NCI-H1417 (cell line): ENCODE measurements around the gene PAPOLA.

Experiments used
- DNase-seq, 3 experiments: peaks; one replicate each; lab custom pipeline; 2025; lab: John Stamatoyannopoulos, UW

PAPOLA gene

DNA sequence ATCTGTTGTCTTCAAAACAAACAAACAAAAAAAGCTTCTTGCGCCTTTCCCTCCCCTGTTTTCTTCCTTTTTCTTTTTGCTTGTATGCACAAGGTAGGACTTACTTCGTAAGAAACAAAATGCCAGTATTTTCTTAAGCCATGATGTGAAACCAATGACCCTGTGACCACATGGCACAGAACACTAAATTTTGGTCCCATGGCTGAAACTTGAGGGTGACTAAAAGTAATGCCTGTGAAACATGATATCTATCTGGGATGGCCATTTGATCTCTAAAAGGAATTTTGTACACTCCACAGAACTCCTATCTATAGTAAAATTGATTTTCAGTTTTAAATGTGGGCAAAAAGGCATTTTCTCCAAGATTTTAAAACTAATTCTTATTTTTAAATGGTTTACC lies 63.6 kb downstream of the PAPOLA start:
- no peak for DNase-seq

DNA sequence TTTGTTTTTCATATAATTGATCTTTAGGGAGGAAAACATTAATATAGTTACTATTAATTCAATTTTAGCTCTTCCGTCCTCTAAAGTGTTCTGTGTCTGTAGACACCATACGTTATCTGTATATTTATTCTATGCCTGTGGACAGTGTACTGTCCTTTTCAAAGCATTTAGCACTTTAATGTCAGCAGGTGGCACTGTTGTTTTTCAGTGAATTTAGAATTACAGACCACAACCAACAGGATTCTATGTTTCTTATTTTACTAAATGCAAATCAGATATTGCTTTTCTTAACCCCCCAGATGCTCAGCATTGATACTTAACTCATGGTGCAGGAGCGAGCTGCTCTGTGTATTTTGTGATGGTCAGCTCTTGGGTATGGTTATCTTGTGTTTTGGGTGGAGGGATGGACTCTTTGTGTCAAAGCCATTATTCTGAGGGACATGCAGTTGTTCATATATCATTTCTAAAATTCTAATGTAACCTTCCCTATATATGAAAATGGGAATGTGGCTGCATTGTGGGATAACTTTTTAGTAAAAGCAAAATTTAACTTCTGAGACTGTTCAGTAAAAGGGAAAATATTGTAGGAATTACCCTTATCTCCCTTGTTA lies 65.2 kb downstream of the PAPOLA start:
- DNase-seq: peak; percentile 16 to 76 (median 33)

GRCh38 chr14:96568621-96569020 lies 66.4 kb downstream of the PAPOLA start:
- no peak for DNase-seq

GRCh38 chr14:96571311-96571710 lies 69.1 kb downstream of the PAPOLA start:
- no peak for DNase-seq

DNA sequence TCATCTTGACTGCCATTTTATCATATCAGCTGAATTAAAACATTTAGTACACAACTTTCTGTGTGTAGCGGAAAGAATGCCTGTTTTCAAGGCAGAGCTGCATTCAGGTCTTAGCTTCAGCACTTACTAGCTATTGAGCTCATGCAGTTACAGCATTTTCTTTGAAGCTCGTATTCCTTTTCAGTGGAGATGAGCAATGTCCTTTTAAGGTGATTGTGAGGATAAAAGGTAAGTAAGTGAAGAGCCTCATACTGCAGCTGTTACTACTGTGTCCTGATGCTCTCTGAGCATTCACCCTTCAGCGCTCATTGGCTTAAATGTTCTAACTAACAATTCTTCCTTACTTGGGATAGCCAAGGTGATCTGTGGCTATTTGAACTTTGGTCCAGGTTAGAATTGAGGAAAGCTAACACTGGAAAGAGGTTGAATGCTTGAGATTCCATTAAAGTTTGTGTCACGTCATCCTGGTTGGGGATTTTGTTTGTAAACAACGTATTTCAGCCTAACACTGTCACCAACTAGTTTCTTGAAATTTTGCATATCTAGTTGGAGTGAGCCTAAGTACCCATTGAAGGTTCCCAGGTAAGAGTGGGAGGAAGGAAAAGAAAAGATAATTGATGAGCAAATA lies 71.4 kb downstream of the PAPOLA start:
- no peak for DNase-seq

DNA sequence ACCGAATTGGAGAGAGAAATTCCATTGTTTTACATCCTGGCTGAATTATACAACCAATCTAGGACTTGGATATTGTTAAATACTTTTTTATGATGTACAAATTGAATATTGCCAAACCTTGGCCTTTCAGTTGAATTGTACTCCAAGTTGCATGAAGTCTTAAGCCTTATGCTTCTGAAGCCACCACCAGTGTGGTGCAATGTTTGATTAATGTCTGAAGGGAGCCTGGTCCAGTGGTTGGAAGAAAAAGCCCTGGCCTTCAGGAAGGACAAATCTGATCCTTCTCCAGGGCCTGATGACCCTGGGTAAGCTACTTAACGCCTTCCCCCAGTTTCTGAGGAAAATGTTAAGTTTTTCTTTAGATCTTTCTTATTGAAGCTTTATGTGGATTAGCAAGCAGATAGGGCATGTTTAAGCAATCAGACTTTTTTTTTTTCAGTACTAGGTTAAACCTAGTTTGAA lies 72.0 kb downstream of the PAPOLA start:
- no peak for DNase-seq

GRCh38 chr14:96574633-96575632 lies 72.8 kb downstream of the PAPOLA start:
- DNase-seq: no peak

- no peak for DNase-seq
These were observed 74.2 kb downstream of the PAPOLA start for GRCh38 chr14:96576359-96576758.

DNA sequence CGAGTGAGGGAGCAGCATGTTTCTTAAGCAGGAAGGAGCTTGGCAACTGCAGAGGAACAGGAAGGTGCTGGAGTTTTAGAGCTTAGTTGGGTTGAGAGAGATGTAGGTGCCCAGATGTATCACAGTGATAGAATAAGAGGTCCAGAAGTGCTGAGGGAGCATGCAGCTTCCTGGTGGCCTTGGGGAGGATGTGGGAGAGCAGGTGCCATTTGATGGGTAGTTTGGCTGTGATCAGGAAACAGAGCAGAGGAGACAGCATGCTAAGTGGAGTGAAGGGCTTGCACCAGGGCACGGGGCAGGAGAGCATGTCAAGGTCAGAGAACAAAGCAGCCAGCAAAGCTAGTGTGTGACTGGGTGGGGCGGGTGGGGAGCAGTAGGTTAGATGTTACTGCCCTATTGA lies 74.8 kb downstream of the PAPOLA start:
- no peak for DNase-seq

DNA sequence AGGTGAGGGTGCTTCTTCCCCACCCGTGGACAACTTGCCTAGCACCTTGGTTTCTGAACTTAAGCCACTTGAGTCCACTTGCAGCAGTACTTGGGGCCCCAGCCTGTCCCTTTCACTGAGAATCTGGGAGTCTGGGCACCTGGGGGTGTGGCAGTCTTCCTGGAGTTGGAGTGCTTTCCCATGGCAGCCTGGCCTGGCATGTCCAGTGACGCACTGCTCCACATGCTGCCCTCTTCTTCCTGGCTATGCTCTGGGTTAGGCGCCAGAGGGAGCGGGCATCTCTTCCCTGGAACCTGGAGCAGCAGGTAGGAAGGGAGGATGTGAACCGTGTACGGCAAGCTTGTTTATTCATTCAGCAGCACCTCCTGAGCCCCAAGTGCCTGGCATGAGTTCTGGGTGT lies 76.4 kb downstream of the PAPOLA start:
- DNase-seq: no peak

GRCh38 chr14:96579358-96579757 lies 77.2 kb downstream of the PAPOLA start:
- no peak for DNase-seq

DNA sequence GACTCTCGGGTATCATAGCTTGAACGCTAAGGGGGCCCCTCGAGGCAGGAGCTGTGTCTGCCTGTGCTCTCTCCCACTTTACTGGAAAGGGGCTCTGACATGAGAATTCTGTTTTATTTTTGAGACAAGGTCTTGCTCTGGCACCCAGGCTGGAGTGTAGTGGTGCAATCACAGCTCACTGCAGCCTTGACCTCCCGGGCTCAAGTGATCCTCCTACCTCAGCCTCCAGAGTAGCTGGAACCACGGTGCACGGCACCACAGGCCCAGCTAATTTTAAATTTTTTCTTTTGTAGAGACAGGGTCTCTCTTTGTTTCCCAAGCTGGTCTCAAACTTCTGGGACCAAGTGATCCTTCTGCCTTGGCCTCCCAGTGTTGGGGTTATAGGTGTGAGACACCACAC lies 77.7 kb downstream of the PAPOLA start:
- DNase-seq: no peak

DNA sequence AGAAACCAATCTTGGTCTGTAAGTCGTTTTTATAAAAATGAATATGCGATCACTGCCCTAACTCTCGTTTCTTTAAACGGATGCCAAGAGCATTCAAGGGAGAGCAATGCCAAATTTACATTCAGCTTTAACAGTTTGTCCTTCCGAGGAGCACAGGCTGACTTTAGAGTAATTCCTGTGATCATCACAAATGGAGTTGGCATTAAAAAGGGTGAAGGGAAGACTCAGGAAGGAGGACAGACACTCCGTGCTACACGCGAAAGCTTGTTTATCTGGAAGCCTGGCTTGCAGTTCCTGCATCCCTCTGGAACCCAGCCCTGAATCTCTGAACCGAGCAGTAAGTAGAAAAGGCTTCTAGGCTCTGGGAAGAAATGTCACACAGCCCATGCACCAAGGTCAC lies 78.4 kb downstream of the PAPOLA start:
- DNase-seq: no peak

GRCh38 chr14:96581026-96581425 lies 78.8 kb downstream of the PAPOLA start:
- no peak for DNase-seq

- no peak for DNase-seq
These were observed 79.7 kb downstream of the PAPOLA start for GRCh38 chr14:96581902-96582301.

- no peak for DNase-seq
These were observed 80.3 kb downstream of the PAPOLA start for GRCh38 chr14:96582411-96582961.

- no peak for DNase-seq
These were observed 80.8 kb downstream of the PAPOLA start for GRCh38 chr14:96582995-96583394.

GRCh38 chr14:96583569-96584041 lies 81.4 kb downstream of the PAPOLA start:
- no peak for DNase-seq

- DNase-seq: peak; percentile 11 to 58 (median 32)
These were observed 82.2 kb downstream of the PAPOLA start for GRCh38 chr14:96584199-96584906.

GRCh38 chr14:96584907-96585671 lies 82.9 kb downstream of the PAPOLA start:
- no peak for DNase-seq

DNA sequence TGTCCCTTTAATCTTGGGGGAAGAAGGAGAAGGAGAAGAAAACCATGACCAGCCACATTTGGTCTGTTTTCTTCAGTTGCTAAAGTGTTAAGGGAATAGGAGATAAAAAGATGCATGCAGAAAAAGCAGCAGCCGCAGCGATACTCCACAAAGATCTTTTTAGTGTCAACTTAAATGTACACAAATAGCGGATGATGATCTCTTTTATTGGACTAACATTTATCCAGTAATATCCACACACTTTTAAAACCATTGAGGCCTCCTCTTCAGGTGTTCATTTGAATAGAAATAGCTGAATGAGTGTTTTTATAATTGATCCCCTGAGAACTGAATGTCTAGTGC lies 83.5 kb downstream of the PAPOLA start:
- peak in 1 of 3 experiments; percentile 39 for DNase-seq
